ENCODE measurements around the gene AOC3.

- TF ChIP-seq LEF1 (IDR thresholded peaks at IDR 0.05; ENCODE audit: borderline replicate concordance) (no peak), FOXA1 (IDR thresholded peaks at IDR 0.05) (no peak), ARNT (IDR thresholded peaks at IDR 0.05) (no peak), PKNOX1 (IDR thresholded peaks at IDR 0.05) (no peak), SP1 (IDR thresholded peaks at IDR 0.05) (no peak), SUZ12 (IDR thresholded peaks at IDR 0.05) (no peak), BHLHE40 (IDR thresholded peaks at IDR 0.05; ENCODE audit: borderline replicate concordance) (no peak), NFRKB (IDR thresholded peaks at IDR 0.05) (no peak), L3MBTL2 (conservative IDR thresholded peaks at IDR 0.05) (no peak), ELF4 (IDR thresholded peaks at IDR 0.05) (no peak), FOXM1 (IDR thresholded peaks at IDR 0.05; ENCODE audit: borderline replicate concordance) (no peak), TARDBP (IDR thresholded peaks at IDR 0.05) (no peak)
Measured at GRCh38 chr17:42806249-42806648, 44.8 kb upstream of the AOC3 start.
